Panc1 (cell line): ENCODE measurements around the gene ZNF30. TPM values are rescaled to one million over a fixed set of nuclear protein-coding genes. Genes with fewer than 3 reads are reported as not detected.
"Not testable (repeated sequence)": the region's sequence is repeated elsewhere in the genome, so short reads cannot be mapped to it uniquely, and the experiment has no call there.

Source experiments
- ATAC-seq: fragments of 200-7000 bp; cut with Tn5 transposase; 2 replicates; pipeline ENCODE4 v1.9.1; 2020; ENCODE audit warnings: mild to moderate bottlenecking, moderate library complexity
- BruUV-seq: library from RNA; stranded (reverse); fragments of 400-500 nt; replicated peaks from 2 replicates; lab custom pipeline; 2021; lab: Mats Ljungman, UMichigan
- CTCF ChIA-PET: fragments of 300-600 bp; sonication (Branson Sonifier 250); formaldehyde crosslinking; loops from one replicate; lab custom pipeline; 2022; ENCODE audit warnings: antibody characterized with exemption; lab: Charles Lee
- POLR2A ChIA-PET: fragments of 300-600 bp; sonication (Branson Sonifier 250); formaldehyde crosslinking; loops from one replicate; lab custom pipeline; 2022; ENCODE audit warnings: antibody characterized with exemption; lab: Charles Lee
- DNase-seq: peaks from one replicate; pipeline ENCODE4 v3.0.0-alpha.2; 2010; ENCODE audit warnings: low read depth, low spot score
- H3K27ac ChIP-seq: 2 replicates; pipeline ENCODE4 v1.5.1; 2011; ENCODE audit warnings: mild to moderate bottlenecking, low read length, inconsistent platforms
- H3K27me3 ChIP-seq: fragments of 200-500 bp; sonication (Bioruptor generic); 2 replicates; pipeline ENCODE4 v1.6.0; 2014; ENCODE audit warnings: low read length, inconsistent platforms; ENCODE audit not compliant: control insufficient read depth, insufficient read depth
- H3K36me3 ChIP-seq: fragments of 200-500 bp; sonication (Bioruptor generic); 2 replicates; pipeline ENCODE4 v1.5.1; 2014; ENCODE audit warnings: inconsistent platforms, mild to moderate bottlenecking, low read length, moderate library complexity; ENCODE audit not compliant: control insufficient read depth, insufficient read depth
- H3K4me1 ChIP-seq: 2 replicates; pipeline ENCODE4 v1.5.1; 2011; ENCODE audit warnings: inconsistent platforms, mild to moderate bottlenecking, low read length, moderate library complexity; ENCODE audit not compliant: control insufficient read depth, insufficient read depth
- H3K4me3 ChIP-seq, 2 experiments: 2 replicates each; pipeline ENCODE4 v1.5.1; 2011 to 2012; ENCODE audit warnings: low read depth in 2 of 2, low read length in 2 of 2, mild to moderate bottlenecking in 2 of 2, inconsistent platforms in 1 of 2, moderate library complexity in 1 of 2
- H3K9me3 ChIP-seq: fragments of 200-500 bp; sonication (Bioruptor generic); 2 replicates; pipeline ENCODE4 v1.5.1; 2014; ENCODE audit warnings: low read depth, mild to moderate bottlenecking, inconsistent platforms, low read length, moderate library complexity; ENCODE audit not compliant: control insufficient read depth, insufficient read depth
- POLR2AphosphoS5 ChIP-seq: IDR thresholded peaks from 2 replicates; pipeline ENCODE4 v1.6.1; 2012; ENCODE audit warnings: mild to moderate bottlenecking, low read depth, low read length, moderate library complexity
- REST ChIP-seq, 2 experiments: IDR thresholded peaks; 2 replicates each; pipeline ENCODE4 v1.6.1; 2011 to 2012; ENCODE audit warnings: low read depth in 2 of 2, control low read depth in 1 of 2, low read length in 1 of 2, mild to moderate bottlenecking in 1 of 2, moderate library complexity in 1 of 2; ENCODE audit not compliant: insufficient read depth in 1 of 2
- SIN3A ChIP-seq: IDR thresholded peaks from 2 replicates; pipeline ENCODE4 v1.6.1; 2012; ENCODE audit warnings: low read depth, mild to moderate bottlenecking, low read length, moderate library complexity, borderline replicate concordance; ENCODE audit not compliant: insufficient read depth
- TCF7L2 ChIP-seq: IDR thresholded peaks from 2 replicates; pipeline ENCODE4 v1.6.1; 2011; ENCODE audit warnings: mild to moderate bottlenecking, low read depth, low read length, inconsistent platforms
- in situ Hi-C: cut with HindIII; loops from 2 replicates; pipeline ENCODE4 v1.10.0; 2016; ENCODE audit warnings: low sequenced_read_pairs, low pct_unique_long_range_greater_than_20kb
- intact Hi-C: fragments of 100-400 bp; cut with micrococcal nuclease; formaldehyde crosslinking; loops from one replicate; pipeline ENCODE4 v1.10.0; 2022; ENCODE audit not compliant: unreplicated experiment
- total RNA-seq: library from RNA; stranded (reverse); gene quantifications from one replicate; pipeline ENCODE4 v1.2.1, GENCODE V29; 2021; ENCODE audit not compliant: unreplicated experiment
- TF ChIP-seq, protein P1 (sequence below): fragments of 450-650 bp; IDR thresholded peaks from 2 replicates; pipeline ENCODE4 v1.5.1; 2017; ENCODE audit warnings: mild to moderate bottlenecking

ZNF30 gene
- total RNA-seq, 1 experiment from 2014 or later: 5.3 TPM

DNA sequence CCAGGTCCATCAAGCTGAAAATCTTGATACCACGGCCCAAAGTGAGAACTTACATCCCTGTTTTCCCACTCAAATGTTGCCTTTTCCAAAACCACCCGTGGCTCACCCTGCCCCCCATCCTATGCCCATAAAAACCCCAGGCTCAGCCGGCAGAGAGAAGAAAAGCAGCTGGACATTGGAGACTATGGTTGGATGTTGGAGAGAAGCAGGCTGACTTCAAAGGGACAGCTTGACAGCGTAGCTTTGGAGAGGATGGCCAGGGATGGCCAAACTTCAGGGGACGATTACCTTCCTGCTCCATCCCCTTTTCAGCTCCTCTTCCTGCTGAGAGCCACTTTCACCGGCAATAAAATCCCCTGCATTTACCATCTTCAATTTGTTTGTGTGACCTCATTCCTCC lies 40.8 kb downstream of the ZNF30 start:
- no TSS peak for BruUV-seq
- ATAC-seq: no peak
- no peak for DNase-seq
- TF ChIP-seq REST (IDR thresholded peaks at IDR 0.05; ENCODE audit: insufficient read depth in 1 of 2, low read depth in 2 of 2, low read length in 1 of 2) (no peak), TCF7L2 (no peak), POLR2AphosphoS5 (no peak), SIN3A (no peak)
- TF ChIP-seq, protein P1, sequence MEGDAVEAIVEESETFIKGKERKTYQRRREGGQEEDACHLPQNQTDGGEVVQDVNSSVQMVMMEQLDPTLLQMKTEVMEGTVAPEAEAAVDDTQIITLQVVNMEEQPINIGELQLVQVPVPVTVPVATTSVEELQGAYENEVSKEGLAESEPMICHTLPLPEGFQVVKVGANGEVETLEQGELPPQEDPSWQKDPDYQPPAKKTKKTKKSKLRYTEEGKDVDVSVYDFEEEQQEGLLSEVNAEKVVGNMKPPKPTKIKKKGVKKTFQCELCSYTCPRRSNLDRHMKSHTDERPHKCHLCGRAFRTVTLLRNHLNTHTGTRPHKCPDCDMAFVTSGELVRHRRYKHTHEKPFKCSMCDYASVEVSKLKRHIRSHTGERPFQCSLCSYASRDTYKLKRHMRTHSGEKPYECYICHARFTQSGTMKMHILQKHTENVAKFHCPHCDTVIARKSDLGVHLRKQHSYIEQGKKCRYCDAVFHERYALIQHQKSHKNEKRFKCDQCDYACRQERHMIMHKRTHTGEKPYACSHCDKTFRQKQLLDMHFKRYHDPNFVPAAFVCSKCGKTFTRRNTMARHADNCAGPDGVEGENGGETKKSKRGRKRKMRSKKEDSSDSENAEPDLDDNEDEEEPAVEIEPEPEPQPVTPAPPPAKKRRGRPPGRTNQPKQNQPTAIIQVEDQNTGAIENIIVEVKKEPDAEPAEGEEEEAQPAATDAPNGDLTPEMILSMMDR: no peak
- 0 out of 2 replicates have a peak, but pooled peaks cover 10% of the 10 kb centered on the region for H3K4me1 ChIP-seq
- ChIA-PET POLR2A (no interaction called here), CTCF (no interaction called here)
- in situ Hi-C loops: no loop called here
- no peaks in the 10 kb centered on the region for H3K36me3 ChIP-seq
- no peaks in the 10 kb centered on the region for H3K27me3 ChIP-seq
- intact Hi-C loops: no loop called here
- H3K27ac ChIP-seq: no peak overlapping the region
- H3K9me3 ChIP-seq: peaks cover 10% of the 10 kb centered on the region
- H3K4me3 ChIP-seq: no peak overlapping the region

GRCh38 chr19:34969721-34970120 lies 43.0 kb downstream of the ZNF30 start:
- ChIA-PET POLR2A (no interaction called here), CTCF (no interaction called here)
- BruUV-seq: no TSS peak
- Histone ChIP-seq H3K27ac (no peak overlapping the region), H3K4me3 (no peak overlapping the region), H3K9me3 (peaks cover 10% of the 10 kb centered on the region), H3K27me3 (no peaks in the 10 kb centered on the region), H3K4me1 (no peaks in the 10 kb centered on the region), H3K36me3 (no peaks in the 10 kb centered on the region)
- no peak for TF ChIP-seq REST (IDR thresholded peaks at IDR 0.05; ENCODE audit: insufficient read depth in 1 of 2, low read depth in 2 of 2, low read length in 1 of 2)
- TF ChIP-seq SIN3A: no peak
- TF ChIP-seq, protein P1: no peak
- TF ChIP-seq POLR2AphosphoS5: no peak
- TF ChIP-seq TCF7L2: no peak
- DNase-seq: no peak
- in situ Hi-C loops: no loop called here
- intact Hi-C loops: loop anchor here (5.0 kb wide), 2 partner anchors 43 to 123 kb away; no protein-coding TSS in a partner anchor
- ATAC-seq: no peak

GRCh38 chr19:34970185-34970780 lies 43.6 kb downstream of the ZNF30 start:
- DNase-seq, ATAC-seq, H3K27me3 ChIP-seq, BruUV-seq, H3K36me3 ChIP-seq, H3K4me1 ChIP-seq, POLR2A ChIA-PET, in situ Hi-C loops, H3K27ac ChIP-seq, H3K4me3 ChIP-seq, CTCF ChIA-PET: not testable (repeated sequence)
- H3K9me3 ChIP-seq: peaks cover 10% of the 10 kb centered on the region
- intact Hi-C loops: loop anchor here (5.0 kb wide), 2 partner anchors 42 to 122 kb away; no protein-coding TSS in a partner anchor
